ENCODE results near the gene DLGAP3. TPM values are rescaled to one million over a fixed set of nuclear protein-coding genes. Genes with fewer than 3 reads are reported as not detected.

The DLGAP3 gene
- total RNA-seq, 2 donors from 2014 or later = 0.55 to 0.75 TPM

- Mint-ChIP-seq H3K27ac (no peak overlapping the region), H3K27me3 (no peaks in the 10 kb centered on the region), H3K4me1 (peaks cover 23% of the 10 kb centered on the region), H3K4me3 (no peak overlapping the region), H3K36me3 (ENCODE audit: low read depth) (peaks cover 3% of the 10 kb centered on the region)
- no peaks in the 10 kb centered on the region for H3K9me3 ChIP-seq (ENCODE audit: control insufficient read depth, low read length, poor library complexity, severe bottlenecking)
- no peak for DNase-seq
- ATAC-seq = no peak
These were observed 85.8 kb downstream of the DLGAP3 start for GRCh38 chr1:34843392-34844251.

DNA sequence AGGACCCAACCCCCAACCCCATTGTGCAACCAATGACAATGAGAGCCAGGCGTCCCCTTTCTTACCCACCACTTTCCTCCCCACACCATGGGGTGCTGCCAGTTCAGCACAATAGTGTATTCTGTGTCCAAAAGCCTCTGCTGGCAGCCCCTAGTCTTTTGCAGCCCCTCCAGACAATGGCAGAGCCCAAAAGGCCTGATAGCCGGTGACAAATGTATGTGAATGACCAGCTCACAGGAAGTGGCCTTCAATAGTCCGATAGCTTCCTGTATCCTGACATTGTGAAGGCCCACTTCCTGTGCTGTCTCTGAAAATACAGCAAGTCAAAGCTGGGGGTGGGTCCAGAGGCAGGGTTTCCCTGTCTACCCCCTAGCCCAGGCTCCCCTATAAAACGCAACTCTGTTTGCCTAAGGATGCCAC is 86.5 kb downstream of the DLGAP3 start:
- peaks cover 18% of the 10 kb centered on the region for H3K4me1 Mint-ChIP-seq
- H3K4me3 Mint-ChIP-seq = no peak overlapping the region
- no peak overlapping the region for H3K27ac Mint-ChIP-seq
- H3K9me3 ChIP-seq (ENCODE audit: control insufficient read depth, low read length, poor library complexity, severe bottlenecking) = no peaks in the 10 kb centered on the region
- H3K36me3 Mint-ChIP-seq (ENCODE audit: low read depth) = no peaks in the 10 kb centered on the region
- no peaks in the 10 kb centered on the region for H3K27me3 Mint-ChIP-seq
- ATAC-seq = no peak
- no peak for DNase-seq

DNA sequence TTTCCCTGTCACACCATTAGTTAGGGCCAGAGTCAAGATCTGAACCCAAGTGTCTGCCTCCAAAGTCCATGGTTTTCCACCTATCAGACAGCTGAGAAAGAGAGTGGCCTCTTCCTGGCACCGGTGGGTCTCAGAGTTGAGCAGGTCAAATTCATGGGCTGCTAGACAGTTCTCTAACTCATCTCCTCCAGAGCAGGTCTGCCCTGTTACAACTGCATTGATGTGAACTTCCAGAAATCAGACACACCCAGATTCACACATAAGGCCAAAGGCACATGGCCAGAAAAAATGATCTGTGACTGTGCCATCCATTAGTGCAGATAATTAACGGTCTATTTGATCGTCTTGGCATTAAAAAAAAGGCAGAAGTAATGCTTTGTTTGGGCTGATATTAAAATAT is 87.4 kb downstream of the DLGAP3 start:
- Mint-ChIP-seq H3K36me3 (ENCODE audit: low read depth) (no peaks in the 10 kb centered on the region), H3K4me3 (no peak overlapping the region), H3K27ac (no peak overlapping the region), H3K4me1 (peaks cover 21% of the 10 kb centered on the region), H3K27me3 (no peaks in the 10 kb centered on the region)
- no peaks in the 10 kb centered on the region for H3K9me3 ChIP-seq (ENCODE audit: control insufficient read depth, low read length, poor library complexity, severe bottlenecking)
- ATAC-seq (no peak), DNase-seq (no peak)

DNA sequence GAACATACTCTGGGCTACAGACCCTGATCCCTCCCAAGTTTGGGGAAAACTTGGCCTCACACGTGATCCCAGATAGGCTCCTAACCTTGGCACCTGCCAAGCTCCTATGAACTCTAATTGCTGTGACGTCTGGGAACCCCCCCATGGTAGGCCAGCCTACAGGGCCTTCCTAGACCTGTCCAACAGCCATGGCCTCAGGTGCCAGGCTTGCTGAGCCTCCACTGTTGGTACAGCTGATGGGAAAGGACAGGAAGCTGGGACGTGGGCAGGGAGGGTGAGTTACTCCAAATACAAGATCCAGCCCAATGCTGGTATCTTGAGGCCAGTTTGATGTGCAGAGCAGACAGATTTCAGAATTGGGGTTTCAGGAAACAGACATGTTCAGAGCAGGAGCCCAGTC is 89.0 kb downstream of the DLGAP3 start:
- H3K36me3 Mint-ChIP-seq (ENCODE audit: low read depth) = no peaks in the 10 kb centered on the region

GRCh38 chr1:34839526-34840305 is 89.7 kb downstream of the DLGAP3 start:
- no peak for ATAC-seq
- DNase-seq = no peak
- Mint-ChIP-seq H3K27me3 (no peaks in the 10 kb centered on the region), H3K4me1 (peaks cover 21% of the 10 kb centered on the region), H3K4me3 (no peak overlapping the region), H3K27ac (no peak overlapping the region), H3K36me3 (ENCODE audit: low read depth) (no peaks in the 10 kb centered on the region)
- H3K9me3 ChIP-seq (ENCODE audit: control insufficient read depth, low read length, poor library complexity, severe bottlenecking) = no peaks in the 10 kb centered on the region

More for the DNA sequence above, 89.0 kb downstream of the DLGAP3 start:
- peak overlapping the region; percentile 24 for H3K27ac Mint-ChIP-seq
- ATAC-seq (no peak), DNase-seq (no peak)
- H3K9me3 ChIP-seq (ENCODE audit: control insufficient read depth, low read length, poor library complexity, severe bottlenecking) = no peaks in the 10 kb centered on the region
- no peaks in the 10 kb centered on the region for H3K27me3 Mint-ChIP-seq
- no peak overlapping the region for H3K4me3 Mint-ChIP-seq
- H3K4me1 Mint-ChIP-seq = peaks cover 20% of the 10 kb centered on the region

GRCh38 chr1:34833711-34834110 is 95.7 kb downstream of the DLGAP3 start:
- H3K4me1 Mint-ChIP-seq = peaks cover 11% of the 10 kb centered on the region
- no peaks in the 10 kb centered on the region for H3K9me3 ChIP-seq (ENCODE audit: control insufficient read depth, low read length, poor library complexity, severe bottlenecking)
- H3K36me3 Mint-ChIP-seq (ENCODE audit: low read depth) = peaks cover 5% of the 10 kb centered on the region
- no peak overlapping the region for H3K4me3 Mint-ChIP-seq
- H3K27ac Mint-ChIP-seq = no peak overlapping the region
- H3K27me3 Mint-ChIP-seq = no peaks in the 10 kb centered on the region
- DNase-seq = no peak
- ATAC-seq = no peak

GRCh38 chr1:34831721-34832246 is 97.7 kb downstream of the DLGAP3 start:
- H3K9me3 ChIP-seq (ENCODE audit: control insufficient read depth, low read length, poor library complexity, severe bottlenecking) = no peaks in the 10 kb centered on the region
- no peaks in the 10 kb centered on the region for H3K27me3 Mint-ChIP-seq
- no peak for ATAC-seq
- H3K36me3 Mint-ChIP-seq (ENCODE audit: low read depth) = peaks cover 5% of the 10 kb centered on the region
- H3K4me1 Mint-ChIP-seq = peaks cover 16% of the 10 kb centered on the region
- no peak for DNase-seq
- H3K4me3 Mint-ChIP-seq = no peak overlapping the region
- no peak overlapping the region for H3K27ac Mint-ChIP-seq

DNA sequence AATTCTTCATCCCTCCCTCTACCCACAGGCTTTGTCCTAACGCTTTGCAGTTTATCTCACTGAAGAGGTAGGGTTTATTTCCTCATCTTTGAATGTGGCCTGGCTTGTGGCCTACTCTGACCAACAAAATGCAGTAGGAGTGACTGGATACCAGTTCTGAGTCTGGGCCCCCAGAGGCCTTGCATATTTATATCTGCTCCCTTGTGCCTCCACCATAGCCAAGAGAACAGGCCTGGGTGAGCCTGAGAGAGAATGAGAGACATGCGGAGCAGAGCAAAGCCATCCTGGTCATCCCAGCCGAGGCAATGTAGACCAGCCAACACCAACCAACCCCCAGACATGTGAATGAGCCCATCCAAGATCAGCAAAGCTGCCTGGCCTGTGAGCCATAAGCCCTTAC is 100.2 kb downstream of the DLGAP3 start:
- Mint-ChIP-seq H3K36me3 (ENCODE audit: low read depth) (peaks cover 5% of the 10 kb centered on the region), H3K27me3 (no peaks in the 10 kb centered on the region), H3K4me3 (no peak overlapping the region), H3K27ac (peak overlapping the region; percentile 63), H3K4me1 (peaks cover 14% of the 10 kb centered on the region)
- DNase-seq (no peak), ATAC-seq (no peak)
- H3K9me3 ChIP-seq (ENCODE audit: control insufficient read depth, low read length, poor library complexity, severe bottlenecking) = no peaks in the 10 kb centered on the region

GRCh38 chr1:34828611-34829010 is 100.8 kb downstream of the DLGAP3 start:
- no peak overlapping the region for H3K27ac Mint-ChIP-seq
- peaks cover 5% of the 10 kb centered on the region for H3K36me3 Mint-ChIP-seq (ENCODE audit: low read depth)
- DNase-seq (no peak), ATAC-seq (no peak)
- peaks cover 14% of the 10 kb centered on the region for H3K4me1 Mint-ChIP-seq
- no peaks in the 10 kb centered on the region for H3K27me3 Mint-ChIP-seq
- no peaks in the 10 kb centered on the region for H3K9me3 ChIP-seq (ENCODE audit: control insufficient read depth, low read length, poor library complexity, severe bottlenecking)
- no peak overlapping the region for H3K4me3 Mint-ChIP-seq

DNA sequence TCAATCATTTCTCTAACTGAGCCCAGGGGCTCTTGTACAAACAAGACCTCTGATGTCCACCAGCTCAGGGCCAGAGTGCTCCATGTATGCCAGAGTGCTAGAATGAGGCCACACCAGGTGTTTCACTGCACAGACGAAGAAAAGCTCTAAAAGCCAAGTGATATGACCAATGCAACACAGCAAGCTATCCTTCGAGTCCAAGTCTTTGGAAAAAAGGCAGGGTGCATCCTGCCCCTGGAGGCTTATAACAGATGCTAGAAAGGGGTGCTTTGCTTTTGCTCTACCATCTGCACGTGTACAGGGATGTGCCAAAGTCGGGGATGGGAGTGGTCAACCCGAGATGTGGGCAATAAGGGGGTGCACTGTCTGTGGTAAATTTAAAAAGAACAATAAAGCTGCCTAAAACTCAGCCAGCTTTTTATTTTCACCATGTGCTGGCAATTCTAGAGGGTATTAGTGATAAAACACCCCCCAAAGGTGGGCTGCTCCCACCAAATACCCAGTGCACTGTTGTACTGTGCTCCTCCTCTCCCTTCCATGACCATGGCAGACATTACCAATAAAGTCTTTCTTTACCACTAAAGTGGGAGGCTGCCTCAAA is 102.0 kb downstream of the DLGAP3 start:
- ATAC-seq (no peak), DNase-seq (no peak)
- Mint-ChIP-seq H3K27me3 (no peaks in the 10 kb centered on the region), H3K4me3 (no peak overlapping the region), H3K36me3 (ENCODE audit: low read depth) (peaks cover 1% of the 10 kb centered on the region), H3K27ac (no peak overlapping the region), H3K4me1 (peaks cover 9% of the 10 kb centered on the region)
- H3K9me3 ChIP-seq (ENCODE audit: control insufficient read depth, low read length, poor library complexity, severe bottlenecking) = no peaks in the 10 kb centered on the region

DNA sequence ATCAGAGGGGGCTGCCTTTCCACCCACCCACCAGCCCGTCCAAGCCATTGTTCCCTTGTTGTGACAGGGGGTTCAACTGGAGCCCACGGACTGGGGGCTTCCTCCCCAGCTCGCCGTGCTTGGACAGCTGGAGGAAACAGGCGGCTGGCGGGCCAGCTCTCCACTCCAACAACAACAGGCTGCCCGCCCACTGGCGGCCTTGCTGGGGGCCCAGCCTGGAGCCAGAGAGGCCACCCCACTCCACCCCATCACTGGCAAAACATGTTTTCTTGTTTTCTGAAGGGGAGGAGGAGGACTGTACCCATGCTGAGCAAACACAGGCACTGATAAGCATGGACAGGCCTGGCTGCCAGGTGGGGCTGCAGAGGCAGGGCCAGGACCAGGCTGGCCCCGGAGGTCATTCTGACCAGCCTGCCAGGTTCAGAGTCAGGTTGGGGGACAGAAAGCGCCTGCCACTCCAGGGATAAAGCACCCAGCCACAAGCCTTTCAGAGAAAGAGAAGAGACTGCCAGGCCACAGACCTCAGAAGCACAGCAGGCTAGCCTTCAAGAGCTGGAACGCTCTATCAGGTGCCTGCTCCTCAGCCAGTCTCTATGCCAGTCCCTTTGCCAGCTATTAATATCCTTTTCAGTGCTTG is 103.9 kb downstream of the DLGAP3 start:
- H3K4me3 Mint-ChIP-seq = no peak overlapping the region
- H3K36me3 Mint-ChIP-seq (ENCODE audit: low read depth) = no peaks in the 10 kb centered on the region
- H3K9me3 ChIP-seq (ENCODE audit: control insufficient read depth, low read length, poor library complexity, severe bottlenecking) = no peaks in the 10 kb centered on the region
- no peak for DNase-seq
- no peak overlapping the region for H3K27ac Mint-ChIP-seq
- peaks cover 8% of the 10 kb centered on the region for H3K4me1 Mint-ChIP-seq
- ATAC-seq = no peak
- H3K27me3 Mint-ChIP-seq = no peaks in the 10 kb centered on the region

- Mint-ChIP-seq H3K27ac (no peak overlapping the region), H3K4me3 (no peak overlapping the region), H3K36me3 (ENCODE audit: low read depth) (no peaks in the 10 kb centered on the region), H3K27me3 (no peaks in the 10 kb centered on the region), H3K4me1 (peaks cover 8% of the 10 kb centered on the region)
- ATAC-seq = no peak
- DNase-seq = no peak
- H3K9me3 ChIP-seq (ENCODE audit: control insufficient read depth, low read length, poor library complexity, severe bottlenecking) = no peaks in the 10 kb centered on the region
These were observed 104.5 kb downstream of the DLGAP3 start for GRCh38 chr1:34824817-34825454.
